NCI-H226 (cell line): ENCODE data around the gene CERS6.
"Not testable (repeated sequence)": the region's sequence is repeated elsewhere in the genome, so short reads cannot be mapped to it uniquely, and the experiment has no call there.

Source experiments
- DNase-seq: peaks from one replicate; pipeline ENCODE4 v3.0.0-alpha.2; 2015

Gene CERS6

GRCh38 chr2:168469281-168469988, 13.4 kb downstream of the CERS6 start:
- no peak for DNase-seq

GRCh38 chr2:168470320-168471162, 14.5 kb downstream of the CERS6 start:
- DNase-seq, result no peak

- no peak for DNase-seq
Observed at GRCh38 chr2:168471163-168471475, 15.0 kb downstream of the CERS6 start.

GRCh38 chr2:168475636-168476035, 19.6 kb downstream of the CERS6 start:
- DNase-seq, result no peak

GRCh38 chr2:168478206-168478605, 22.1 kb downstream of the CERS6 start:
- DNase-seq, result no peak

GRCh38 chr2:168480356-168480755, 24.3 kb downstream of the CERS6 start:
- no peak for DNase-seq

- DNase-seq, result no peak
Observed at GRCh38 chr2:168480825-168481585, 24.9 kb downstream of the CERS6 start.

GRCh38 chr2:168482269-168482668, 26.2 kb downstream of the CERS6 start:
- DNase-seq, result no peak

GRCh38 chr2:168482952-168483831, 27.1 kb downstream of the CERS6 start:
- no peak for DNase-seq

- no peak for DNase-seq
Observed at GRCh38 chr2:168486477-168486876, 30.4 kb downstream of the CERS6 start.

GRCh38 chr2:168490015-168490874, 34.2 kb downstream of the CERS6 start:
- DNase-seq, result no peak

GRCh38 chr2:168490946-168491605, 35.0 kb downstream of the CERS6 start:
- DNase-seq, result no peak

GRCh38 chr2:168491728-168492127, 35.7 kb downstream of the CERS6 start:
- not testable (repeated sequence) for DNase-seq

- not testable (repeated sequence) for DNase-seq
Observed at GRCh38 chr2:168493219-168493618, 37.1 kb downstream of the CERS6 start.

GRCh38 chr2:168494190-168494711, 38.2 kb downstream of the CERS6 start:
- no peak for DNase-seq

- DNase-seq, result no peak
Observed at GRCh38 chr2:168495524-168495923, 39.5 kb downstream of the CERS6 start.

GRCh38 chr2:168496906-168497305, 40.8 kb downstream of the CERS6 start:
- DNase-seq, result no peak

GRCh38 chr2:168499500-168499899, 43.4 kb downstream of the CERS6 start:
- no peak for DNase-seq

- DNase-seq, result no peak
Observed at GRCh38 chr2:168500516-168500915, 44.4 kb downstream of the CERS6 start.

GRCh38 chr2:168501466-168502065, 45.5 kb downstream of the CERS6 start:
- DNase-seq, result no peak
